ENCODE data around the gene EPHB6.

Gene EPHB6

DNA sequence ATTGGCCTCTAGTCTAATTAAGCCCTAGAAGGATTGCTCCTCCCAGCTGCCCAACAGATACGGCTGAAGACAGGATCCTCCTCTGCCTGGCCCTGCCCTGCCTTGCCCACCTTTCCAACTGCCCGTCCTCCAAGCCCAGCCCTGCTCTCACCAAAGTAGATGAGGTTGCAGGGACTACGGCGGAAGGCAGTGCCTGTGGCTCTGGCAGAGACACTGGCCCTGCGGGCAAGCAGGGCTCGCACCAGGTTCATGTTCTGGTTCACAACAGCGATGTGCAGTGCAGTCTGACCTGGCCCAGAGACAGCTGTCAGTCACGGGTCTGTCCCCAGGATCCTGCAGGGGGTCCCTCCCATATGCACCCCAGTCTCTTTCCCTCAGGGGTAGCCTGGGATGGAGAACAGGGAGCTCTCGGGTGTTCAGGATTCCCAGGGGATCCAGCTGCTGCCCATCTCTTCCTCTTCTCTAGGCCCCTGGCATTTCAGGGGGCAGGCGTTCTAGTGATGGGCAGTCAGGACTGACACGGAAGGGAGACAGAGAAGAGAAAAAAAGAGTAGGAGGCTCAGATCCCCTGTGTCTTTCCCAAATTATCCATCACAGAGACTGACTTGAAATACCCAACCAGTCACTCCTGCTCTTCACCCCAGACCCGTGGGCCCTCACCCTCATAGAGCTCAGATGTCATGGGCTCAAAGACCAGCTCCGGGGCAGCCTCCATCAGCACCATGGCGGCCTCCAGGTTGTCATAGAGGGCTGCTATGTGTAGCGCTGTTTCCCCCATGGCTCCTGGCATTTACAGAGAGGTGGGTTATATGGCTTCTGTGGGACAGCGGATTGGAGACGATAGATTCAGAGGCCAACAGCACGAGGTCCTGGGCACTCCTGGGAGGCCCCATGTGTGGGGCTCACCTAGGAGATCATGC lies 22.4 kb downstream of the EPHB6 start:
- Histone ChIP-seq H4K20me1 (no peaks in the 10 kb centered on the region), H3K36me3 (no peaks in the 10 kb centered on the region), H3K27ac (no peak overlapping the region), H3K9ac (no peak overlapping the region), H3K4me2 (no peak overlapping the region), H3K27me3 (no peaks in the 10 kb centered on the region), H3K4me1 (no peaks in the 10 kb centered on the region), H3K9me3 (replicated peaks in 1 of 11) (peaks cover 0 to 9% (median 0%) of the 10 kb centered on the region in 11 experiments; a peak in 1 of 22 replicates), H3K4me3 (no peak overlapping the region)
- no peak for TF ChIP-seq Cebpa-rat (IDR thresholded peaks at IDR 0.05)

- no peak overlapping the region for H3K4me2 ChIP-seq
- H4K20me1 ChIP-seq, result no peaks in the 10 kb centered on the region
- H3K9ac ChIP-seq, result no peak overlapping the region
- H3K27ac ChIP-seq, result no peak overlapping the region
- TF ChIP-seq Cebpa-rat (IDR thresholded peaks at IDR 0.05), result no peak
- H3K4me3 ChIP-seq, result no peak overlapping the region
- no peaks in the 10 kb centered on the region for H3K4me1 ChIP-seq
- no peaks in the 10 kb centered on the region for H3K36me3 ChIP-seq
- peaks cover 0 to 9% (median 0%) of the 10 kb centered on the region in 11 experiments; a peak in 1 of 22 replicates for H3K9me3 ChIP-seq (replicated peaks in 1 of 11)
- no peaks in the 10 kb centered on the region for H3K27me3 ChIP-seq
Measured at GRCh38 chr7:142878315-142878714, 23.4 kb downstream of the EPHB6 start.

DNA sequence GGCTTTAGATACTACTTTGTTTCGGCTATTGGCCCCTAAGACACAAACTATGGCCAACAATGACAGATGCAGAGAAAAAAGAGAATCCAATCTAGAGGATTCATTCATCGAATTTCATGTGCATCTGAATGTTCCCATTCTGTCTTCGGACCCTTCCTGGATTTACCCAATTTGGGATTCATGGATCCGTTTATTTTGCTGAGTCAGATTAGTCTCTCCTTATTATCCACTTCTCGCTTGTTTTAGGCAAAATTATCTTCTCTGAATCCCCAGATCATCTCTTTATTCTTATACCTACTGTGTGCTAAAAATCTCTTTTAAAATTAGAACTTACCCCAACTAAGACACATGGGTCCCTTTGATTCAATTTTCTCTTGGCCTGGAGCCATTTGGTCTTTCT lies 24.2 kb downstream of the EPHB6 start:
- TF ChIP-seq Cebpa-rat (IDR thresholded peaks at IDR 0.05), result no peak
- Histone ChIP-seq H3K9ac (no peak overlapping the region), H3K9me3 (replicated peaks in 1 of 11) (peaks cover 0 to 9% (median 0%) of the 10 kb centered on the region in 11 experiments; a peak in 1 of 22 replicates), H3K4me3 (no peak overlapping the region), H3K27me3 (no peaks in the 10 kb centered on the region), H3K4me2 (no peak overlapping the region), H3K36me3 (no peaks in the 10 kb centered on the region), H3K27ac (no peak overlapping the region), H4K20me1 (no peaks in the 10 kb centered on the region), H3K4me1 (peaks cover 0 to 2% (median 0%) of the 10 kb centered on the region in 10 experiments; a peak in 1 of 20 replicates)

DNA sequence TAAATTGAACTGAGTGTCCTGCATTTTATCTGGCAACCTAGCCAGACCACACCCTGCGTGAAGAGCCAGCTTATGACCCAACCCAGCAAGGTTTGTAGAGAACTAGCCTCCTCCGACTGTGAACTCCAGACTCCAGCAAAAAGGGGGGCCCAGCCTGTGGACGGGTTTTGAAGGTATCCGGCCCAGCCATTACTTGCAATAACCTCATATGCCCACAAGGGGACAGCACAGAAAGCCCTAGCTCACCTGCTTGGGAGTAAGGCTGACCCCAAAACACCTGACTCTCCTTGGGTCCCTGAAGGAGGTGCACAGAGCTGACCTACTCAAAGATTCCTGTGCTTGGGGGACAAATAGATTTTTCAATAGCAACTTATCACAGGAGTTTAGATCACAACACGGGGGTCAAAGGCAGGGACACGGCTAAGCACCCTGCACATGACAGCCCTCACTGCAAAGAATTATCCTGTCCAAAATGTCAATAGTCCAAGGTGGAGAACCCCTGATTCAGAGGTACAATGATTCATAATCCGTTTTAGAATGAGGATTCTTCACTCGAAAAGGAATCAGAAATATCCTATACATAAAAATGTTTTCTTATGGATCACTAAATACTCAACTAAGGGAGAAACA lies 26.1 kb downstream of the EPHB6 start:
- Histone ChIP-seq H3K9me3 (replicated peaks in 1 of 11) (no peaks in the 10 kb centered on the region), H3K4me3 (no peak overlapping the region), H3K36me3 (no peaks in the 10 kb centered on the region), H3K4me2 (no peak overlapping the region), H4K20me1 (no peaks in the 10 kb centered on the region), H3K9ac (no peak overlapping the region), H3K27ac (no peak overlapping the region), H3K27me3 (no peaks in the 10 kb centered on the region), H3K4me1 (peaks cover 0 to 7% (median 0%) of the 10 kb centered on the region in 10 experiments; a peak in 1 of 20 replicates)
- TF ChIP-seq Cebpa-rat (IDR thresholded peaks at IDR 0.05), result no peak

DNA sequence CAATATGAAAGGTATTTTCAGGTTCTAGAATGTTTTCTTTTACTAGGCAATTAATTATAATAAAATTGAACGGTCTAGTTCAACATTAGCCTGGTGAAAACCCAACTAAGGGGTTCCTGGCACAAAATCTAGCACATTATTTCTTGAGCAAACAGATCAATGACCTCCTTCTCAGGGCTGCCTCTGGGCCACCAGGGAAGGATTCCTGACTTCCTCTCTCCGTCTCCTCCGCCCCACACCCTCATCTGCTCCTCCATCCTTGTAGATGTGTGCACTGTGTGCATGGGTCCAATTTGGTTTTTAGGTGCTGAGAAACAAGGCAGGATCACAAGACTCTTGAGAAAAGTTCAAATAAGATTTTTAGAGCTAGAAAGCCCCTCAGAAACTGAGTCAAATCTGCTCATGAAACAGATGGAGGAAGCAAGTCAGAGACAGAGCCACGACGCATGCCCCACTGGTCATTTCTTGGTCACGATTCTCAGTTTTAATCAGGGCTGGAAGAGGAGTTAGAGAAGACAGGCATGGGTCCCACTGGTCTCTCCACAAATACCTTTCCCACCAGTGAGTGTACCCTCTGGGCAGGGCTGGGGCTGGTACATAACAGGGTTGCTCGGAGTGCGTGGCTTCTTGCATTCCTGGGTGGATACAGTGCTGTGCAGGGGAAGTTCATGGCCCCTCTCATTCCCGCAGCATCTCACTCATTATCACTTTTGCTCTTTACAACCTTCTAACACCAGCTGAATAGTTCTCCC lies 26.9 kb downstream of the EPHB6 start:
- H3K4me1 ChIP-seq, result peaks cover 0 to 7% (median 0%) of the 10 kb centered on the region in 10 experiments; a peak in 1 of 20 replicates
- H4K20me1 ChIP-seq, result no peaks in the 10 kb centered on the region
- no peaks in the 10 kb centered on the region for H3K36me3 ChIP-seq
- no peak for TF ChIP-seq Cebpa-rat (IDR thresholded peaks at IDR 0.05)
- H3K9ac ChIP-seq, result no peak overlapping the region
- no peaks in the 10 kb centered on the region for H3K9me3 ChIP-seq (replicated peaks in 1 of 11)
- no peak overlapping the region for H3K4me2 ChIP-seq
- H3K27me3 ChIP-seq, result no peaks in the 10 kb centered on the region
- H3K27ac ChIP-seq, result no peak overlapping the region
- no peak overlapping the region for H3K4me3 ChIP-seq

GRCh38 chr7:142882338-142882678 lies 27.4 kb downstream of the EPHB6 start:
- Histone ChIP-seq H3K36me3 (no peaks in the 10 kb centered on the region), H3K4me2 (no peak overlapping the region), H3K9ac (no peak overlapping the region), H3K4me1 (peaks cover 0 to 7% (median 0%) of the 10 kb centered on the region in 10 experiments; a peak in 1 of 20 replicates), H3K4me3 (no peak overlapping the region), H3K27ac (no peak overlapping the region), H4K20me1 (no peaks in the 10 kb centered on the region), H3K27me3 (no peaks in the 10 kb centered on the region), H3K9me3 (replicated peaks in 1 of 11) (no peaks in the 10 kb centered on the region)
- TF ChIP-seq Cebpa-rat (IDR thresholded peaks at IDR 0.05), result no peak

- no peaks in the 10 kb centered on the region for H4K20me1 ChIP-seq
- H3K27ac ChIP-seq, result no peak overlapping the region
- no peak overlapping the region for H3K9ac ChIP-seq
- H3K36me3 ChIP-seq, result no peaks in the 10 kb centered on the region
- H3K4me3 ChIP-seq, result no peak overlapping the region
- no peaks in the 10 kb centered on the region for H3K9me3 ChIP-seq (replicated peaks in 1 of 11)
- H3K4me1 ChIP-seq, result peaks cover 0 to 7% (median 0%) of the 10 kb centered on the region in 10 experiments; a peak in 1 of 20 replicates
- H3K4me2 ChIP-seq, result no peak overlapping the region
- TF ChIP-seq Cebpa-rat (IDR thresholded peaks at IDR 0.05), result no peak
- H3K27me3 ChIP-seq, result no peaks in the 10 kb centered on the region
Measured at GRCh38 chr7:142883145-142883544, 28.3 kb downstream of the EPHB6 start.

DNA sequence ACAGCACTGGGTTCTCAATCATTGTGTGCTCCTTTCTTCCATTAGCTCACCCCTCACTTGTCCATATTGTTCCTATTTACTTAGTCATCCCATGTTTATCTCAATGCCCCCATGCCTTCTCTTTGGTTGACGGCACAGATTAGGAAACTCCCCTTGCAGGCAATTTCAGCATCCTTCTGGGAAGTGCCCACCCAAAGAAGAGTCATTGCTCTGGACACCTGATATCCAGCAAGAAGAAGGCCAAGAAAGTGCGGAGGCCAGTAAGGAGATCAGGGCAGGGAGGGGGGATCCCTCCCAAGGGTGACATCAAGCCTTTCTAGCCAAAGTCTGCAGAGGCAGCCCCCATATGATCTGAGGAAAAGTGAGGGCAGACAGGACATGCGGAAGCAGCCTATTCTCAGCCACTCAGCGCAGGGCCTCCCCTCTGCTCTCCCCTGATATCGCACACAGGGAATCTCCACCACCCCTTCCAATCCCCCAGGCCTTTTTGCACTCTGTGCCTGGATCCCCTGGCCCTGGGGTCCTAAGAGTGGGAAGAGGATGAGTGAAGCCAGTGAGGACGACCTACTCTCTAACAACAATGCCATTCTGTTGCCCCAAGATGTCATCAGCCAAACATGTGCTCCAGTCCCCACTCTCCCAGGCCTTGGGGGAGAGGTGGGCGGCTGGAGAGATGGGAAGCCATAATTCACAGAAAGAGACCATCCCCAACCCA lies 28.9 kb downstream of the EPHB6 start:
- H3K4me1 ChIP-seq, result peaks cover 0 to 7% (median 0%) of the 10 kb centered on the region in 10 experiments; a peak in 1 of 20 replicates
- H3K27me3 ChIP-seq, result no peaks in the 10 kb centered on the region
- no peak overlapping the region for H3K9ac ChIP-seq
- H3K27ac ChIP-seq, result no peak overlapping the region
- H4K20me1 ChIP-seq, result no peaks in the 10 kb centered on the region
- H3K4me2 ChIP-seq, result no peak overlapping the region; a peak in 1 of 22 replicates
- H3K9me3 ChIP-seq (replicated peaks in 1 of 11), result no peaks in the 10 kb centered on the region
- TF ChIP-seq Cebpa-rat (IDR thresholded peaks at IDR 0.05), result no peak
- no peaks in the 10 kb centered on the region for H3K36me3 ChIP-seq
- H3K4me3 ChIP-seq, result no peak overlapping the region

DNA sequence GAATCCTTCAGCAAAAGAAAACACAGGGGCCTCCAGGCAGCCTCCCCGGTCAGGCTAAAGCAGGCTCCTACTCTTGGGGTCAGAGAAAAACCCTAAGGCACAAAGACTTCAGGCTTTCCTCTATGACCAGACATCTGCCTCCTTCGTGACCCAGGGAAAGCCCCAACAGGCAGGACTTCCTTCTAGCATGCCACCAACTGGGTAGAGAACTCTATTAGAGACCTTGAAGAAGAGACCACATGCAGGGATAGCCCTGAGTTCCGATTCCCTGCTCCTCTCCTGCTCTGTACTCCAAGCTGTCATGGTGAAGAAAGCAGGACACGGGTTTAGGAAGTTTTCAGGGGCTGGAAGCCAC lies 29.4 kb downstream of the EPHB6 start:
- Histone ChIP-seq H3K27me3 (no peaks in the 10 kb centered on the region), H3K27ac (no peak overlapping the region), H3K4me1 (peaks cover 0 to 7% (median 0%) of the 10 kb centered on the region in 10 experiments; a peak in 1 of 20 replicates), H4K20me1 (no peaks in the 10 kb centered on the region), H3K9me3 (replicated peaks in 1 of 11) (no peaks in the 10 kb centered on the region), H3K4me3 (no peak overlapping the region), H3K36me3 (no peaks in the 10 kb centered on the region), H3K9ac (no peak overlapping the region), H3K4me2 (no peak overlapping the region; a peak in 1 of 22 replicates)
- no peak for TF ChIP-seq Cebpa-rat (IDR thresholded peaks at IDR 0.05)

All from BLaER1 treated with 17β-estradiol and CSF1 and Interleukin-3, amounts not matched to agents 10 nM and 100 nM (cell line).